Neutrophil (primary cell): ENCODE measurements around the gene ACKR2.

Source experiments
- H3K27ac ChIP-seq: fragments of 200-600 bp; sonication (generic); 2 replicates; pipeline ENCODE4 v1.5.1; 2016; ENCODE audit warnings: mild to moderate bottlenecking, moderate library complexity
- H3K27me3 ChIP-seq: fragments of 200-600 bp; sonication (generic); 2 replicates; pipeline ENCODE4 v1.6.0; 2016; ENCODE audit warnings: mild to moderate bottlenecking
- H3K36me3 ChIP-seq: fragments of 200-600 bp; sonication (generic); 2 replicates; pipeline ENCODE4 v1.5.1; 2017
- H3K4me1 ChIP-seq, 2 experiments: fragments of 200-600 bp in 1 of 2; sonication (generic) in 1 of 2; 1 replicate in 1 of 2; 2 replicates in 1 of 2; pipeline versions ENCODE4 v1.5.1 to v1.6.1; 2013 to 2016; ENCODE audit warnings: low read depth in 1 of 2, low read length in 1 of 2, mild to moderate bottlenecking in 1 of 2, moderate library complexity in 1 of 2; ENCODE audit not compliant: control insufficient read depth in 1 of 2, insufficient read depth in 1 of 2
- H3K4me3 ChIP-seq, 2 experiments: fragments of 200-600 bp in 1 of 2; sonication (generic) in 1 of 2; 1 replicate in 1 of 2; 2 replicates in 1 of 2; pipeline ENCODE4 v1.5.1; 2013 to 2016; ENCODE audit warnings: low read depth in 1 of 2, low read length in 1 of 2, mild to moderate bottlenecking in 1 of 2, moderate library complexity in 1 of 2
- H3K9me3 ChIP-seq: fragments of 200-600 bp; sonication (generic); 2 replicates; pipeline ENCODE4 v1.5.1; 2016
- TF ChIP-seq, protein P1 (sequence below): fragments of 200-600 bp; sonication (generic); IDR thresholded peaks from 2 replicates; pipeline ENCODE4 v1.5.1; 2016; ENCODE audit warnings: antibody characterized with exemption

The ACKR2 gene

GRCh38 chr3:42873221-42873982 lies 64.2 kb downstream of the ACKR2 start:
- TF ChIP-seq, protein P1, sequence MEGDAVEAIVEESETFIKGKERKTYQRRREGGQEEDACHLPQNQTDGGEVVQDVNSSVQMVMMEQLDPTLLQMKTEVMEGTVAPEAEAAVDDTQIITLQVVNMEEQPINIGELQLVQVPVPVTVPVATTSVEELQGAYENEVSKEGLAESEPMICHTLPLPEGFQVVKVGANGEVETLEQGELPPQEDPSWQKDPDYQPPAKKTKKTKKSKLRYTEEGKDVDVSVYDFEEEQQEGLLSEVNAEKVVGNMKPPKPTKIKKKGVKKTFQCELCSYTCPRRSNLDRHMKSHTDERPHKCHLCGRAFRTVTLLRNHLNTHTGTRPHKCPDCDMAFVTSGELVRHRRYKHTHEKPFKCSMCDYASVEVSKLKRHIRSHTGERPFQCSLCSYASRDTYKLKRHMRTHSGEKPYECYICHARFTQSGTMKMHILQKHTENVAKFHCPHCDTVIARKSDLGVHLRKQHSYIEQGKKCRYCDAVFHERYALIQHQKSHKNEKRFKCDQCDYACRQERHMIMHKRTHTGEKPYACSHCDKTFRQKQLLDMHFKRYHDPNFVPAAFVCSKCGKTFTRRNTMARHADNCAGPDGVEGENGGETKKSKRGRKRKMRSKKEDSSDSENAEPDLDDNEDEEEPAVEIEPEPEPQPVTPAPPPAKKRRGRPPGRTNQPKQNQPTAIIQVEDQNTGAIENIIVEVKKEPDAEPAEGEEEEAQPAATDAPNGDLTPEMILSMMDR: no peak
- Histone ChIP-seq H3K4me1 (no peaks in the 10 kb centered on the region), H3K4me3 (no peak overlapping the region), H3K9me3 (no peaks in the 10 kb centered on the region), H3K27ac (no peak overlapping the region), H3K27me3 (no peaks in the 10 kb centered on the region), H3K36me3 (no peaks in the 10 kb centered on the region)

DNA sequence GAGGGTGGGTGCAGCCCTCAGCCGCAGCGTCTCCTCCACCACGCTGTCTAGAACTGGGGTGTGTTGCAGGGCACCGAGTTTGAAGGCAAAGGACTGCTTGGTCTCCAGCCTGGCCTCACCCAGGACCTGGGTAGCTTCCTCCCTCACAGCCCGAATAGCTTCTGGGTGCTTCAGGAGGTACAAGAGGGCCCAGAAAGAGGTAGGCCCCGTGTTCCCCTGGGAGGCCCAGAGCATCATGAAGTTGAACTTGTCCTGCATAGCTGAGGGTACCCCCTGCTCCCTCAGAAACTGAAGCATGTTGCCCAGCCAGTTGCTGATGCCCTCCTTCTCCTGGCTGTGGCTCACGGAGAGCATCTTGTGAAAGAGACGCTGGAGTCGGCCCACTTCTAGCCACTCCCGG lies 65.5 kb downstream of the ACKR2 start:
- H3K27me3 ChIP-seq: peaks cover 10% of the 10 kb centered on the region
- no peaks in the 10 kb centered on the region for H3K36me3 ChIP-seq
- TF ChIP-seq, protein P1: no peak
- H3K27ac ChIP-seq: no peak overlapping the region
- no peaks in the 10 kb centered on the region for H3K9me3 ChIP-seq
- no peak overlapping the region for H3K4me3 ChIP-seq
- no peaks in the 10 kb centered on the region for H3K4me1 ChIP-seq

- H3K27ac ChIP-seq: no peak within 1 kb of the TSS
- TF ChIP-seq, protein P1: no peak
- H3K9me3 ChIP-seq: no peaks in the 10 kb centered on the region
- H3K27me3 ChIP-seq: peaks cover 18% of the 10 kb centered on the region
- H3K4me1 ChIP-seq: peaks cover under 1% of the 10 kb centered on the region in 2 experiments
- no peaks in the 10 kb centered on the region for H3K36me3 ChIP-seq
- no peak within 1 kb of the TSS for H3K4me3 ChIP-seq
Measured at GRCh38 chr3:42875325-42876151, 66.3 kb downstream of the ACKR2 start, which contains the start of gene CYP8B1. Gene CYP8B1, minus strand, starts transcription at chr3:42875879. Its CDS starts 63 bp downstream, at chr3:42875816.

- peaks cover 7 to 9% of the 10 kb centered on the region in 2 experiments for H3K4me1 ChIP-seq
- TF ChIP-seq, protein P1: no peak
Measured at GRCh38 chr3:42876401-42876800, 67.2 kb downstream of the ACKR2 start.

DNA sequence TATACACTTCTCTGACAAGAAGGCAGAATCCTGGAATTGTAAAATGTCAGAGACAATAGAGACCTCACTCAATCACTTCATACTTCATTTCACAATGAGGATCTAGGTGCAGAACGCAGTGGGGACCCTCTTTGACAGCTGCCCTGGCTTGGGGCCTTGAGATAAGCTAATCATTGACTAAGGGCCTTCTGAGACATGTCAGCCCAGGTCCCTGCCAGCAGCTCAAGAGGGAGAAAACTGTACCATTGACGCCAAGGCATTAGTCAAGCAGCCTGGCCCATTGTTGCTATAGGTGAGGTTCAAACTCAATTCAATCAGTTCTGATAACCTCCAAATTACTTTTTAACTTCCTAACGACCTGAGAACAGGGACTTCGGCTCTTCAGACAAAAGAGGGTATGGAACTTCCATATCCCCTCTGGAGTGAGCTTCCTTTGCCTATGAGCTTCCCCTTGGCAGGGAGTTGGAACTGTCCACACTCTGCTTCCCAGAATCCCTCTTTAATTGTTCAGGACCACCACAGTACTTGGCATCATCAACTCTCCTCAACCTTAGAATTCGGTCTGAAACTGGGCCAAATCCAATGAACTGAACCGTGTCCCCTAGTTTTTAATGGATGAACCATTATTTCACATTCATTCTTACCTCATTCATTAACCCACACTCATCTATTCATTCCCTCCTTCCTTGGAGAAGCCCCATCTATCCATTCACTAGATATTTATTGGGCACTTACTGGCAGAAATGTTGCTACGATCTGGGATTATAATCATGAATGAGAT lies 67.9 kb downstream of the ACKR2 start:
- H3K4me3 ChIP-seq: no peak overlapping the region
- H3K27ac ChIP-seq: no peak overlapping the region
- no peaks in the 10 kb centered on the region for H3K9me3 ChIP-seq
- no peaks in the 10 kb centered on the region for H3K36me3 ChIP-seq
- TF ChIP-seq, protein P1: no peak
- H3K27me3 ChIP-seq: peaks cover 34% of the 10 kb centered on the region
- H3K4me1 ChIP-seq: peaks cover 7 to 9% of the 10 kb centered on the region in 2 experiments

More at GRCh38 chr3:42876401-42876800, 67.2 kb downstream of the ACKR2 start:
- Histone ChIP-seq H3K9me3 (no peaks in the 10 kb centered on the region), H3K36me3 (no peaks in the 10 kb centered on the region), H3K4me3 (no peak overlapping the region), H3K27ac (no peak overlapping the region), H3K27me3 (peaks cover 26% of the 10 kb centered on the region)
